Small intestine (tissue), 7 donors: ENCODE measurements around the gene ACOX2. TPM values are rescaled to one million over a fixed set of nuclear protein-coding genes. Genes with fewer than 3 reads are reported as not detected.
A peak's percentile ranks its signal among the peaks of the same experiment; 100 is the strongest.

Experiments
- DNase-seq, 2 donors: peaks; one replicate each; pipeline versions ENCODE4 v3.0.0 to v3.0.0-alpha.2; 2013
- FAIRE-seq: peaks from 2 replicates; lab custom pipeline; 2012; peaks lifted over from hg19 to GRCh38; lab: Jason Lieb, UNC
- H3K27ac ChIP-seq, 3 donors: one replicate each; pipeline ENCODE4 v1.5.1; 2013; ENCODE audit warnings: low read length in 2 of 3, mild to moderate bottlenecking in 2 of 3, control low read depth in 1 of 3, inconsistent platforms in 1 of 3, low read depth in 1 of 3, moderate library complexity in 1 of 3
- H3K27me3 ChIP-seq, 3 donors: one replicate each; pipeline ENCODE4 v1.6.1; 2013; ENCODE audit warnings: low read length in 3 of 3, inconsistent platforms in 1 of 3; ENCODE audit not compliant: control insufficient read depth in 3 of 3, insufficient read depth in 3 of 3
- H3K36me3 ChIP-seq, 3 donors: one replicate each; pipeline ENCODE4 v1.6.1; 2013; ENCODE audit warnings: low read length in 3 of 3, inconsistent platforms in 1 of 3, low read depth in 1 of 3, mild to moderate bottlenecking in 1 of 3, moderate library complexity in 1 of 3; ENCODE audit not compliant: control insufficient read depth in 3 of 3, insufficient read depth in 2 of 3
- H3K4me1 ChIP-seq, 3 donors: one replicate each; pipeline ENCODE4 v1.6.1; 2013; ENCODE audit warnings: low read length in 2 of 3, inconsistent platforms in 1 of 3, low read depth in 1 of 3, mild to moderate bottlenecking in 1 of 3, moderate library complexity in 1 of 3; ENCODE audit not compliant: control insufficient read depth in 3 of 3, insufficient read depth in 2 of 3
- H3K4me3 ChIP-seq, 3 donors: one replicate each; pipeline ENCODE4 v1.5.1; 2013; ENCODE audit warnings: low read length in 3 of 3, control low read depth in 1 of 3, inconsistent platforms in 1 of 3, low read depth in 1 of 3, mild to moderate bottlenecking in 1 of 3, moderate library complexity in 1 of 3
- H3K9me3 ChIP-seq, 2 donors: one replicate each; pipeline ENCODE4 v1.6.1; 2013; ENCODE audit warnings: low read depth in 1 of 2, low read length in 1 of 2; ENCODE audit not compliant: control insufficient read depth in 2 of 2, insufficient read depth in 1 of 2
- WGBS, 3 donors: extraction: QIAGEN DNeasy Blood & Tissue Kit; methylation state at CpG; one replicate each; pipeline ENCODE4 v1.1.7; 2013; 5-methylcytosine and 5-hydroxymethylcytosine counted together
- polyA plus RNA-seq, 4 donors: library from polyadenylated mRNA; stranded (reverse) in 3 of 4; unstranded in 1 of 4; fragments of 200-250 nt in 3 of 4; fragments of 120-200 nt in 1 of 4; gene quantifications; one replicate each; pipeline versions ENCODE4 v1.2.1 to v1.2.3, GENCODE V29; 2013
- donor health status: healthy with polysubstance abuse.
- donor health status: control.
- donor health status: control.
- donor health status: Bipolar disorder and iron deficiency.
- donor health status: healthy.

ACOX2 gene
- polyA plus RNA-seq, 4 donors = 34.5 to 156 (median 89.0) TPM

GRCh38 chr3:58520403-58521335 lies 16.3 kb downstream of the ACOX2 start:
- DNase-seq = peak in 1 of 2 donors; percentile 60
- H3K27ac ChIP-seq = peak overlapping the region in 1 of 3 donors; percentile 88
- no peaks in the 10 kb centered on the region for H3K9me3 ChIP-seq
- no peak overlapping the region for H3K4me3 ChIP-seq
- WGBS, 3 donors = 55 to 61% (median 59%) methylated on average over 7 to 8 of the region's 8 CpGs
- peaks cover 0 to 64% (median 0%) of the 10 kb centered on the region in 3 donors for H3K4me1 ChIP-seq
- no peaks in the 10 kb centered on the region for H3K27me3 ChIP-seq
- no peak for FAIRE-seq
- peaks cover 5 to 66% (median 10%) of the 10 kb centered on the region in 3 donors for H3K36me3 ChIP-seq

GRCh38 chr3:58519668-58520402 lies 17.2 kb downstream of the ACOX2 start:
- no peaks in the 10 kb centered on the region for H3K9me3 ChIP-seq
- peak in 1 of 2 donors; percentile 14 for DNase-seq
- peak overlapping the region in 1 of 3 donors; percentile 88 for H3K27ac ChIP-seq
- H3K27me3 ChIP-seq = no peaks in the 10 kb centered on the region
- H3K36me3 ChIP-seq = peaks cover 5 to 67% (median 10%) of the 10 kb centered on the region in 3 donors
- 75 to 85% (median 81%) methylated on average over 6 of the region's 6 CpGs for WGBS, 3 donors
- H3K4me3 ChIP-seq = no peak overlapping the region
- FAIRE-seq = no peak
- H3K4me1 ChIP-seq = peaks cover 0 to 64% (median 0%) of the 10 kb centered on the region in 3 donors

GRCh38 chr3:58518291-58518789 lies 18.6 kb downstream of the ACOX2 start:
- H3K4me1 ChIP-seq = peaks cover 0 to 56% (median 0%) of the 10 kb centered on the region in 3 donors
- H3K27me3 ChIP-seq = no peaks in the 10 kb centered on the region
- peaks cover 5 to 58% (median 18%) of the 10 kb centered on the region in 3 donors for H3K36me3 ChIP-seq
- H3K4me3 ChIP-seq = no peak overlapping the region
- H3K9me3 ChIP-seq = no peaks in the 10 kb centered on the region
- WGBS, 3 donors = 7 to 49% (median 29%) methylated on average over 3 of the region's 3 CpGs
- DNase-seq (peak; percentile 46 to 82), FAIRE-seq (no peak)
- H3K27ac ChIP-seq = peak overlapping the region in 1 of 3 donors; percentile 88

- Histone ChIP-seq H3K27ac (no peak overlapping the region), H3K36me3 (peaks cover 0 to 33% (median 13%) of the 10 kb centered on the region in 3 donors), H3K9me3 (no peaks in the 10 kb centered on the region), H3K27me3 (no peaks in the 10 kb centered on the region), H3K4me3 (no peak overlapping the region), H3K4me1 (peaks cover 0 to 19% (median 0%) of the 10 kb centered on the region in 3 donors)
- no peak for FAIRE-seq
- WGBS, 3 donors = 91 to 93% (median 93%) methylated on average over 3 of the region's 3 CpGs
- no peak for DNase-seq
Measured at GRCh38 chr3:58514405-58514804, 22.6 kb downstream of the ACOX2 start.

GRCh38 chr3:58508437-58508836 lies 28.6 kb downstream of the ACOX2 start:
- no peak for FAIRE-seq
- 75 to 79% (median 77%) methylated on average over 6 of the region's 6 CpGs for WGBS, 3 donors
- H3K36me3 ChIP-seq = peaks cover 4 to 25% (median 14%) of the 10 kb centered on the region in 3 donors

GRCh38 chr3:58507356-58508078 lies 29.5 kb downstream of the ACOX2 start:
- Histone ChIP-seq H3K27me3 (no peaks in the 10 kb centered on the region), H3K4me3 (no peak overlapping the region), H3K4me1 (no peaks in the 10 kb centered on the region), H3K27ac (no peak overlapping the region), H3K9me3 (no peaks in the 10 kb centered on the region), H3K36me3 (peaks cover 4 to 26% (median 11%) of the 10 kb centered on the region in 3 donors)
- WGBS, 3 donors = 34 to 59% (median 55%) methylated on average over 2 of the region's 2 CpGs
- FAIRE-seq = no peak
- no peak for DNase-seq

More at GRCh38 chr3:58508437-58508836, 28.6 kb downstream of the ACOX2 start:
- Histone ChIP-seq H3K27me3 (no peaks in the 10 kb centered on the region), H3K4me1 (no peaks in the 10 kb centered on the region), H3K4me3 (no peak overlapping the region), H3K27ac (no peak overlapping the region), H3K9me3 (no peaks in the 10 kb centered on the region)
- DNase-seq = no peak

GRCh38 chr3:58502872-58503271 lies 34.1 kb downstream of the ACOX2 start:
- Histone ChIP-seq H3K9me3 (no peaks in the 10 kb centered on the region), H3K4me1 (no peaks in the 10 kb centered on the region), H3K36me3 (peaks cover 2 to 24% (median 10%) of the 10 kb centered on the region in 3 donors), H3K27me3 (no peaks in the 10 kb centered on the region), H3K4me3 (no peak overlapping the region), H3K27ac (no peak overlapping the region)
- FAIRE-seq (no peak), DNase-seq (no peak)
- WGBS, 3 donors = 45 to 70% (median 68%) methylated on average over 1 of the region's 1 CpG
